Amniotic stem cell (primary cell): Measurements from ENCODE around the gene NKX2-3.
A peak's percentile ranks its signal among the peaks of the same experiment; 100 is the strongest.

Experiments used
- DNase-seq: peaks from one replicate; lab custom pipeline; 2025; lab: John Stamatoyannopoulos, UW

Gene NKX2-3

GRCh38 chr10:99539120-99539519 is 6.4 kb downstream of the NKX2-3 start:
- no peak for DNase-seq

GRCh38 chr10:99539820-99540219 is 7.1 kb downstream of the NKX2-3 start:
- no peak for DNase-seq

GRCh38 chr10:99540306-99540656 is 7.5 kb downstream of the NKX2-3 start:
- no peak for DNase-seq

GRCh38 chr10:99540657-99541531 is 8.2 kb downstream of the NKX2-3 start:
- DNase-seq: no peak

DNA sequence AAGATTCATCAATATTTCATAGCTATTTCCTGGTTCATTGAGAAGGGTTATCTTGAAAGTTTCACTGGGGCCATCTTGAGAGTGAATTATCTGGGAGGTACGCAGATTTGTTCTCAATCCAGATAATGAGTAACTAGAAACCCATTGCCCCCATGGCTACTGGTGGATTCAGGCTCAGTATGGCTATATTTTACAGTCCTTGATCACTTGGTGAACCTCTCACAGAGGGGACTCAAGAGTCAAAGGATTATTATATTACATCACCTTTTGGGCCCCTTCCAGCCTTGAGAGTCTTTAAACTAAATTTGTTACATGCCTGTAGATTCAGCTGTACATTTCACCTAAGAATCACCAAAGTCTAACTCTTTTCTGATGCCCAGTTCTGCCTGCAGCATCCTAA is 11.6 kb downstream of the NKX2-3 start:
- no peak for DNase-seq

DNA sequence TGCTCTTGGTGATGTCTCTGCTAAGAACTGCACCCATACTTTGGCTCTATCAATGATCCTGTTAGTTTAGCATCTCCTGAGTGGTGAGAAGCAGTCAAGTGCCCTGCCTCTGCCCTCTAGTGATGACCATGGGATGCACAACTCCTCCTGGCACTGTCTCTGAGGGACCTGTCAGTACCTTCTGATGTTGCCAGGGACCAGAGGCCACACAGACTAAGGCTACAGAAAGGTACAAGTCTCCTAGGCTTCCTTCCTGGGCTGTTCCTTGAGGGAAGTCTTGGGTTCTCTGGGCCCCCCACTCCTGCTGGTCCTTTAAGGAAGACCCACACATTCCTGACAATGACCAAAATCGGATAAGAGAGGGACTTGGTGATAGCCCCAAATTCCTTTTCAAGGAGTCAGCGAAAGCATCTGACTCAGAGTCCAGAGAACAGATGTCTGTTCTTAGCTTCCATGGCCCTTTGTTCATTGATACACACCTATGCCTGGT is 15.3 kb downstream of the NKX2-3 start:
- DNase-seq: no peak

DNA sequence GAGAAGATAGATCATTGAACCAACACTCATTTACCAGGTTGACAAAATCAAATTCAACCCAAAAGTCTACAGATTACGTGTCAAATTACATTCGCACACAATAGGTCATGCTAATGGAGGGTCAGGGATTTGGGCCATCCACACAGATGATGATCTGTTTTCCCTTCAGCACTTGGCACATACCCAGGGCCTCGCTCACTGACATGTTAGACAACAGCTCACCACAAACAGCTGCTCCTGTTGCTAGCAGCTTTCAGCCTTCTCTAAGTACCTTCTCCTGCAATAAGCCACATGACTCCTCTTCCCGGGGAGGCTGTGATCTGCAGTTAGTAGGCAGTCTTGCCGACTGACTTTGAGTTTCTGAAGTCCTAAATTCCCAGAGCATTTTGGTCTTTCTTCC is 18.4 kb downstream of the NKX2-3 start:
- DNase-seq: no peak

GRCh38 chr10:99551616-99552015 is 18.9 kb downstream of the NKX2-3 start:
- DNase-seq: no peak

GRCh38 chr10:99555371-99555770 is 22.6 kb downstream of the NKX2-3 start:
- no peak for DNase-seq

DNA sequence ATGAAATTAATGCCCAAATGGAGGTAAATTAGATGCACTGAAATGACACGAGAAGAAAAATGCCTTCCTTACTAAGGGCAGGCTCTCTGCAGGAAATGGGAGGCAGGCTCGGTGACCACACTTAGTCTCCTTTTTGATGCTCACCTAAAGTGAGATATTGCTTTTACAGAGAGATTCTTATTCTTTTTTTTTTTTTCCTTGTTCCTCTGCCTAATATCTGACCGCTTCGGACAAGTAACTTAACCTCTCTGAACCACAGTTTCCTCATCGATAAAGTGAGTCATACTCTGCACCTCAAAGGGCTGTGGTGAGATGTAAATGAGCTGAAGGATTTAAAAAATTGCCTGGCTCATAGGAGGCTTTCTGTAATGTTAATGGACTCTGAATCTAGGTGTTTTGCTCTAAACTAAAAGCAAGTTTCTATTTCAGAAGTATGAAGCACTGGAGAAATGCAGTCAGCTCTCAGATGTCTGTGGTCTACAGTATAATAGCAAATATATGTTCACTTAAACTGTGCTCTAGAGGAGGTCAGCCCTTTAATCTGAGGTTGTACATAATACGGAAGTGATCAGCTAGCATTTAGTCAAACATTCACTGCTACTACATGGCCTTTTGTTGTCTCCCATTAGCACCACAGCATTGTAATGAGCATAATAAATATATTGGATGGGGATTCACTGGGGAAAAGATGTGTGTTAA is 23.2 kb downstream of the NKX2-3 start:
- no peak for DNase-seq

- no peak for DNase-seq
Observed at GRCh38 chr10:99557044-99557443, 24.3 kb downstream of the NKX2-3 start.

DNA sequence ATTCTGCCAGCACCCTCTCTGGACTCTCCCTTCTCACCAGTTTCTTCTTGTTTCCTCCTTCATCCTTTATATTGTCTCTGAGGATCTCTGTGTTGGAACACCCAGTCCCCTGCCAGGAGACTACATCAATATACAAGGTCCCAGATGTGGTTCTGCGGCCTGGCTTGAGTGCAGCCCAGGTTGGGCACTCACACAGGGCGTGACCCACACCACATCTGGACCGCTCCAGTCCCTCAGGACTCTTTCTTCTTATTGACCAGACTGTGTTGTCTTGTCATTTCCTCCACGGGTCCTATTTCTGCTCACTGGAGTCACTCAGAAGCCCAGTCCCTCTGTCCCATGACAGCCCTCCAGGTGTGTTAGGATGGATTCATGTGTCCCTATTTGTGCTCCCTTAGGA is 26.0 kb downstream of the NKX2-3 start:
- DNase-seq: no peak

DNA sequence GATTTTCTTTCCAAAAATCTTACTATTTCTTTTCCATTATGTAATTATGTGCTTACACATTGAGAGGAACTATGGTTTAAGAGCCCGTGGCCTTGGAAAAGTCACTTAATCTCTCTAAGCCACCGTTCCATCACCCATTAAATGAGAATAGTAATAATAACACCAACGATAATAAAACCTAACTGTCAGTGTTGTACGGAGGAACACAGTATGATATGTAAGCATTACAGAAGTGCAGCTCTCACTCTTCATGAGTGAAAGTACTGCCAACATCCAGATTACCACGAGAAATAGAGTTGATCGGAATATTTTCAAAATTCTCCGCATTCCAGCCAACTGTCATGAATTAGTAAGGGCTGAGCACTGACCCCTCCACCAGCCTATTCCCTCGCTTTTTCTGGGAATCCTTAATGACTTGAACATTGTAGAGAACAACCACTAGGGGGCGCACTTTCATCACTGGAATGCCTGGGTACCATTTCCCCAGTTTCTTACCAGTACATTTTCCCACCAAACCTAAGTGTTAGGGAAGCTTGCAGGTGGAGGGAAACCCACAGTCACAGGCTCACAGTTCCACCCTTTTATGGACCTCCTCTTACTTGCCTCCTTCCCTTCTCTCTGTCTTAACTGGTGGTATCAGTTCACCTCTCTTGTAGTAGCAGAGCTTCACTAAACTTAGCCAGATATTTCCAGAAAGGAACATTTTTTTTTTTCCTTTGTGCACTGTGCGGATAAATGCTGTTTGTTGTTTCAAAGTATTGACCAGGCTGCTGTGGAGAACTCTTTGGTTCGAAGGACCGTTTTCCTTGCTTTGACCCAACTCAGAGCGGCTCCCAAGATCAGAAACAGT is 27.8 kb downstream of the NKX2-3 start:
- DNase-seq: peak; percentile 31

DNA sequence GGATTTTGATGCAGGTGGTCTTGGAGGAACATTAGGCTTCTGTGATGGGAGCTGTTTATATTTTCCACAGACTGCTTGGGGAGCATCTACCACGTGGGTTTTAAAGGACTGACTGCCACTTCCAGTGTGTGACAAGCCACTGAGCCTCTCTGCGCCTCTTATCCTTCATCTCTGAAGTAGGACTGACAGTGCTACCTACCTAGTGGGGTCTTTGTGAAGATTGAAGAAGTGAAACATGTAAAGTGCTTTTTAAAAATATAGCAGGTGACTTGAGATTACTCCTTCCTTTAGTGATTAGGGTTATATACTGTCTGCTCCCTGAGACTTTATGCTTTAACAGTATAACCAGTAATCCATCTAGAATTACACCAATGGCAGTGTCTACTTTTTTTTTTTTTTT is 29.9 kb downstream of the NKX2-3 start:
- no peak for DNase-seq

DNA sequence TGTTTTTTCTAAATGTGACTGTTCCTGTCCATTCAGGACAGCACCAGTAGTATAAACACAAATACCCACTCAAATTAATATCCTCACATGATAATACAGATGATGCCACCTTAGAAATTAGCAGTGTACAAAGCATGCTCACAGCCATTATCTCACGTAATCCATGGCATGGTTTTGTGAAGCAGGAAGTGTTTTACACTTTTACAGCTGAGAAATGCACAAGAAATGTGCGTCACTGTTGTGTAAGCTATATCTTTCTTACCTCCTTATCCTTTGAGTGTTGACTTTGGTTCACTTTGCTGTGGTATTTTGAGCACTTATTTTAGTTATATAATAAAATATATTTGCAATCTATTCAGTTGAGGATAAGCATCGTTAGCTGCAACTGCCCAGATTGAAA is 31.6 kb downstream of the NKX2-3 start:
- no peak for DNase-seq

DNA sequence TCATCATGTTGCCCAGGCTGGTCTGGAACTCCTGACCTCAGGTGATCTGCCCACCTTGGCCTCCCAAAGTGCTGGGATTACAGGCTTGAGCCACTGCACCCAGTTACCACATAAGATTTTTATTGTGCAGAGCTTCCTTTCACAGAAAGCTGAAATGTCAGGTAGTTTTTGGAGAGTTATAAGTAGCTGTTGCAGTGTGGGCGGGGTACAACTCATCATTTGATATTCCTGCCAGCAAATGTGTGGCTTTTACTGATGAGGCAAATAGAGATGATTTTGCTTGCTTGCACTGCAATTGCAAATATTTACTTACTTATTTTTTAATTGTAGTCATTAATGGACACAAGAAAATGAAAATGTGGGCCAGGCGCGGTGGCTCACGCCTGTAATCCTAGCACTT is 32.4 kb downstream of the NKX2-3 start:
- DNase-seq: no peak

- no peak for DNase-seq
Observed at GRCh38 chr10:99569253-99569939, 36.7 kb downstream of the NKX2-3 start.

DNA sequence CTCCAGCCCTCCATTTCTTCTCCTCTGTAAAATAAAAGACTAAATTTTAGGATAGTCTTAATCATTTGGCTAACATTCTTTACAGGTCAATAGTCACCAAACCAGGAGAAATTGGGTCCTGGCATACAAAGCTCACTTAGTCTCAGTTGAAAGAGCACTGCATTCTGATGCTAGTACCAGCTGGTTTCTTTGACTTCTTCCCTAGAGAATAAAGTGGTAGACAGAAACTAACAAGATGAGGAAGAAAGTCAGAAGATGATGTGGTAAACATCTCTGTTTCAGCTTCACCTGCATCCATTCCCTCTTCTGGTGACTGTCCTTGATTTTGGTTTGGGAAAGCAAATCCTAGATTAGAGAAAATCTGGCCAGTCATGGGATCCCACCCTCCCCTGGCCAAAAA is 37.2 kb downstream of the NKX2-3 start:
- DNase-seq: no peak

DNA sequence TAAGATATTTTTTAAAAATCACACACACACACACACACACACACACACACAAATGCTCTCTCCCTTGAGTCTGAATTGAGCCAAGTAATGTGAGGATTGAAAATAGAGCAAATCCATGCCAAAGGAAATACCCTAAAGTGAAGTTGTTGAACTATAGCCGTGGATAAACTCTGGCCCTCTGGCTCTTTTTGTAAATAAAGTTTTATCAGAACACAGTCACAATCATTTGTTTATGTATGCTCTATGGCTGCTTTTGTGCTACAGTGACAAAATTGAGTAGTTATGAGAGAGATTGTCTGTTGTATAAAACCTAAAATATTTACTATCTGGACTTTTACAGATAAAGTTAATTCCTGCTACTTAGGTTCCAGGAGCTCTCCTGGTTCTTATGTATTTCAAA is 39.1 kb downstream of the NKX2-3 start:
- no peak for DNase-seq

DNA sequence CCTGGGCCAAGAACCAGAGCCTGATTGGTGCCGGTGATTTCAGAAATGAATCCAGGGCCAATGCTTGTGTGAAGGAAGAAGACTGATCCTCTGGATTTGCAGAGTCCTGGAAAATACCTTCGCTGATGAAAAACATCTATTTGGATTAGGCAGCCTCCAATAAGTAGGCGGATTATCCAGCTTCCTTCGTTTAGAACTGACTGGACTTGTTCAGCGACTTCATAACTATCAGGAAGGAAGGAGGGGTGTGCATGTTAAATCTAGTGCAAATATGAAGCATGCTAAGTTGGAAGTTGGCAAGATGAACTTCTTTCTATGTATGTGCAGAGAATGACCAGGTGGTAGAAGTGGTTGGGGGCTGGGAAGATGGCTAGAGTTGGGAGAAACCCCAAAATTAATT is 41.0 kb downstream of the NKX2-3 start:
- no peak for DNase-seq

- DNase-seq: no peak
Observed at GRCh38 chr10:99579971-99580370, 47.2 kb downstream of the NKX2-3 start.

DNA sequence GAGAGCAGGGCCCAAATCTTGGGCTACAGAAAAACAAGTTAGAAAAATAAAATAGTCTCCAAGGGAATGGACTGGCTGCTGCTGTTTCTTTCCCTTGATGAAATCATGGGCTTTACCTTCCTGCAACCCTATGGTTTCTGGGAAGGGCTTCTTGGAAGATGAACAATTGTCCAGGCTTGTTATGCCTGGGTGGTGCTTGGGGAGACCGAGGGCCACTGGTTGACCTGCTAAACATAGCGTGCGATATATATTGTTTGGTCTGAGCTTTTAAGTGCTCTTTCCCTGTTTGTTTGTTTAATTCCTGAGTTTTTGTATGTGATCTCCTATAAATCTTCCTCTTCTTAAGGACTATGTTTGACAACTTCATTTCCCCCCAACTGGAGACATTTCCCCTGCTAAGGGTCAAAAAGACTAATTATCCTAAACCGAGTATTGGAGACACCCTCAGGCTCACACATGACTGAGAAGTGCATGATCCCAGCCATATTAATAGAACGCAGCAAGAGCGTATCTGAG is 49.6 kb downstream of the NKX2-3 start:
- no peak for DNase-seq
